Uterus (tissue), 2 donors: ENCODE results near the gene HDGFL2.

Experiments used
- CTCF ChIP-seq, 4 experiments: fragments of 200-600 bp in 2 of 4; fragments of 450-650 bp in 2 of 4; sonication (generic) in 2 of 4; IDR thresholded peaks; one replicate each; pipeline ENCODE4 v1.5.1; 2016 to 2019; ENCODE audit warnings: antibody characterized with exemption in 4 of 4, mild to moderate bottlenecking in 2 of 4, moderate library complexity in 1 of 4
- POLR2A ChIP-seq, 2 donors: fragments of 450-650 bp; IDR thresholded peaks; one replicate each; pipeline ENCODE4 v1.6.1; 2016; ENCODE audit warnings: antibody characterized with exemption in 2 of 2, mild to moderate bottlenecking in 1 of 2, moderate library complexity in 1 of 2

- TF ChIP-seq CTCF (IDR thresholded peaks at IDR 0.05) (no peak), POLR2A (IDR thresholded peaks at IDR 0.05) (no peak)
These were observed 41.2 kb downstream of the HDGFL2 start for GRCh38 chr19:4513248-4513647.
